GM18505 (cell line): ENCODE data around the gene ZNF667.

Source experiments
- ATAC-seq: cut with Tn5 transposase; IDR thresholded peaks from one replicate; pipeline ENCODE4 v1.9.1; 2021; ENCODE audit not compliant: unreplicated experiment
- POLR2A ChIP-seq: IDR thresholded peaks from 4 replicates; pipeline ENCODE4 v1.6.1; 2011; ENCODE audit warnings: borderline replicate concordance; ENCODE audit not compliant: insufficient read depth, insufficient read length; ENCODE audit errors: extremely low read depth

The ZNF667 gene

GRCh38 chr19:56423276-56423984, 53.7 kb downstream of the ZNF667 start:
- no peak for TF ChIP-seq POLR2A
- ATAC-seq, result no peak

GRCh38 chr19:56405062-56405461, 72.1 kb downstream of the ZNF667 start:
- no peak for ATAC-seq
- no peak for TF ChIP-seq POLR2A

GRCh38 chr19:56404705-56405056, 72.5 kb downstream of the ZNF667 start:
- ATAC-seq, result peak; percentile 15
- no peak for TF ChIP-seq POLR2A

GRCh38 chr19:56403764-56404704, 73.1 kb downstream of the ZNF667 start, which contains the start of gene ZNF583:
ZNF583 (plus strand) TSS chr19:56404332; CDS start chr19:56407115, 2,783 bp downstream.
- peak; percentile 53 for TF ChIP-seq POLR2A
- ATAC-seq, result peak; percentile 75

DNA sequence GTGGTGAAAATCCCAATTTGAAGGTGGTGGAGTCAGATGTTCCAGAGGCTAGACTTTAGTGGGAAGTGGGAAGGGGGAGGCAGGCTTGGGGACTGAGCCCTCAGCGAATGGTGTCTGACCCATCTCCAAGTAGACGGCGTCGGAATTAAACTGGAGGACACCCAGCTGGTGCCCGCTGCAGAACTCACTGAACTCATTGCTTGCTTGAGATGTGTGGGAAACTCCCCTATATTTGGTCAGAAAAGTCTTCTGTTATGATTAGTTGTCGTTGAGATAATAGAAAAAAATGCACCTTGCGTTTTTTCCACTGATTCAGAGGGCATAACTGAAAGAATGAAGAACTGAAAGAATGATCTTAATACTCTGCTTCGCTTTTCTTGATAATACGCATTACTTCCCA, 73.9 kb downstream of the ZNF667 start:
- no peak for ATAC-seq
- no peak for TF ChIP-seq POLR2A

GRCh38 chr19:56400485-56400884, 76.7 kb downstream of the ZNF667 start:
- ATAC-seq, result no peak
- TF ChIP-seq POLR2A, result no peak

DNA sequence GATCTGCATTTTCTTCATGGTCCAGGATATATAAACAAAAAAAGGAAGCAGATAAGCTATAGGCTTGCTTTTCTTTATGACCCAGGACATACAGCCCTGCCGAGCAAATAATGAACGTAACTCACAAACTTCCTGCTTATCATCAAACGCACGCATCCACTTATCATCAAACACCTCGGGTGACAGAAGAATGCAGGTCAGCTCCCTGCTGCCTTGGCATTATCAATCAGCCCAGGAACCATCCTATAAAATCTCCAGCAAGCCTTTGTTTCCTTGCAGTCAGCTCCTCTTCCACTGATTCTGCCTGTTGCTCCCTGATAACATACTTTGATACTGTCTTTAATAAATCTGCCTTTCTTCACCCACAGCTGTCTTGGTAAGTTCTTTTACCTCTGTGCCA, 78.3 kb downstream of the ZNF667 start:
- no peak for ATAC-seq
- TF ChIP-seq POLR2A, result no peak

DNA sequence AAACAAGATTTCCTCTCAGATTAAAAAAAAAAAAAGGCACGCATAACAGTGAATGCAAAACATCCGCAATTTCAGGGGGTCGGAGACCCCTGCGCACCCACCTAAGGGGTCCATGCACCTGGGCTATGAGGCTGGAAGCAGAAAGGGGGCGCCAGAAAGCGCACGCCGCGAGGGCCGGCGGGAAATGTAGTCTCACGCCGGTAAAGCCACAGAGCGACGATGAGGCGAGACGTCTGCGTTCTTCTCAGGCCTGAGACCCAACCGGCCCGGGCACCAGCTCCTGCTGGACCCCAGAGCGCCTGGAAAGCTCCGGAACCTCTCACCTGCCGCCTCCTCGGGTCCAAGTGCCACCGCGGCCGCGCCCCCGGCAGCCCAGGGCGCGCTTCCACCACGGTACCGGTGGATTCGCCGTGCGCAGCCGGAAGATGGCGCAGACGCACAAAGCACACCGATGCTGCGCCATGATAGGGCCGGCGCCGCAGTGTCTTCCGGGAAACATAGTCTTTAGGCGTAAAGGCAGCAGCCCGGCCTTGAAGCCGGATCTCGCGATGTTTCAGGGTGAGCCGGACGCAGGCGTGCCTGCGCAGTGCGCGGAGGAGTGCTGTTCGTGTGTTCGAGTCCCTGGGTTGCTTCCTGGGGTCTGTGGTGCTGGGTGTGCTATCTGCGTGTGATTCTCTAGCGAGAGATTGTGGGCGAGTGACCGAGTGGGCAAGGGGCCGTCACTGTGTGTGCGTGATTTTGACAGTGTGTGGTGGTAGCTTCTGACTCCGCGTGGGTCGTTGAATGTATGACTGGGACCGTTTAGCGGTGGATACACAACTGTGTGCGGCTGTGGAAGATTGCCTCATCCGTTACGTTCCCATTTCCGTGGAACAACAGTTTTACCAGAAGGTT, 83.8 kb downstream of the ZNF667 start, which contains the start of gene ZNF582:
ZNF582 (minus strand) TSS at position 416 of the 894 bp plus-strand sequence. CDS start 1,782 bp downstream, outside the sequence.
- ATAC-seq, result peak; percentile 94
- peak; percentile 72 for TF ChIP-seq POLR2A
